Natural killer cell (primary cell): ENCODE measurements around the gene DVL2. TPM values are rescaled to one million over a fixed set of nuclear protein-coding genes. Genes with fewer than 3 reads are reported as not detected.

Source experiments
- ATAC-seq, 3 donors: fragments of 150-1000 bp in 2 of 3; fragments of 200-7000 bp in 1 of 3; cut with Tn5 transposase; 1 replicate in 1 of 3; 2 replicates in 2 of 3; pipeline ENCODE4 v1.10.0; 2021; ENCODE audit warnings: mild to moderate bottlenecking in 2 of 3, moderate library complexity in 2 of 3
- DNase-seq, 2 donors: peaks; one replicate each; pipeline versions ENCODE4 v3.0.0 to v3.0.0-alpha.2; 2013 to 2021; ENCODE audit warnings: mixed read lengths in 1 of 2
- H3K27ac ChIP-seq: one replicate; pipeline ENCODE4 v1.5.1; 2013; ENCODE audit warnings: mild to moderate bottlenecking, low read length
- H3K27me3 ChIP-seq: one replicate; pipeline ENCODE4 v1.6.1; 2013; ENCODE audit warnings: low read length; ENCODE audit not compliant: control insufficient read depth, insufficient read depth
- H3K36me3 ChIP-seq: one replicate; pipeline ENCODE4 v1.6.1; 2013; ENCODE audit warnings: low read length; ENCODE audit not compliant: control insufficient read depth, insufficient read depth
- H3K4me1 ChIP-seq: one replicate; pipeline ENCODE4 v1.6.1; 2013; ENCODE audit warnings: low read length; ENCODE audit not compliant: control insufficient read depth, insufficient read depth
- H3K4me3 ChIP-seq: one replicate; pipeline ENCODE4 v1.5.1; 2013; ENCODE audit warnings: low read length
- H3K9me3 ChIP-seq: one replicate; pipeline ENCODE4 v1.6.1; 2013; ENCODE audit warnings: low read length; ENCODE audit not compliant: control insufficient read depth, insufficient read depth
- H3K27ac Mint-ChIP-seq, 2 donors: one replicate each; pipeline ENCODE4 v1.8.0; 2022; ENCODE audit warnings: mild to moderate bottlenecking in 2 of 2, mixed read lengths in 2 of 2, moderate library complexity in 1 of 2
- H3K27me3 Mint-ChIP-seq, 2 donors: one replicate each; pipeline ENCODE4 v1.8.0; 2022; ENCODE audit warnings: low read depth in 2 of 2, mixed read lengths in 2 of 2
- H3K36me3 Mint-ChIP-seq: one replicate; pipeline ENCODE4 v1.8.0; 2022; ENCODE audit warnings: mixed read lengths
- H3K4me1 Mint-ChIP-seq, 2 donors: one replicate each; pipeline ENCODE4 v1.8.0; 2022; ENCODE audit warnings: mixed read lengths in 2 of 2
- H3K4me3 Mint-ChIP-seq: one replicate; pipeline ENCODE4 v1.8.0; 2022; ENCODE audit warnings: mild to moderate bottlenecking, moderate library complexity, mixed read lengths
- H3K9me3 Mint-ChIP-seq, 2 donors: one replicate each; pipeline ENCODE4 v1.8.0; 2022; ENCODE audit warnings: mixed read lengths in 2 of 2
- CTCF ChIP-seq: fragments of 200-600 bp; IDR thresholded peaks from one replicate; pipeline ENCODE4 v1.8.0; 2022; ENCODE audit warnings: antibody characterized with exemption
- whole genome bisulfite sequencing: methylation state at CpG from one replicate; pipeline ENCODE4 v1.1.7; 2013; ENCODE audit warnings: missing lambda C conversion rate; ENCODE audit not compliant: insufficient coverage; 5-methylcytosine and 5-hydroxymethylcytosine counted together
- intact Hi-C: fragments of 100-400 bp; cut with micrococcal nuclease; formaldehyde crosslinking; loops from one replicate; pipeline ENCODE4 v1.14.2; 2022
- total RNA-seq, 4 donors: library from RNA; stranded (reverse); fragments of 120-200 nt in 1 of 4; gene quantifications; one replicate each; pipeline versions ENCODE4 v1.2.3 to v1.2.4, GENCODE V29; 2013 to 2022

Gene DVL2
- total RNA-seq, 3 donors from 2014 or later (not counting 1 experiment from before 2014, with no cell fraction given) = 46.5 to 66.6 (median 61.5) TPM

DNA sequence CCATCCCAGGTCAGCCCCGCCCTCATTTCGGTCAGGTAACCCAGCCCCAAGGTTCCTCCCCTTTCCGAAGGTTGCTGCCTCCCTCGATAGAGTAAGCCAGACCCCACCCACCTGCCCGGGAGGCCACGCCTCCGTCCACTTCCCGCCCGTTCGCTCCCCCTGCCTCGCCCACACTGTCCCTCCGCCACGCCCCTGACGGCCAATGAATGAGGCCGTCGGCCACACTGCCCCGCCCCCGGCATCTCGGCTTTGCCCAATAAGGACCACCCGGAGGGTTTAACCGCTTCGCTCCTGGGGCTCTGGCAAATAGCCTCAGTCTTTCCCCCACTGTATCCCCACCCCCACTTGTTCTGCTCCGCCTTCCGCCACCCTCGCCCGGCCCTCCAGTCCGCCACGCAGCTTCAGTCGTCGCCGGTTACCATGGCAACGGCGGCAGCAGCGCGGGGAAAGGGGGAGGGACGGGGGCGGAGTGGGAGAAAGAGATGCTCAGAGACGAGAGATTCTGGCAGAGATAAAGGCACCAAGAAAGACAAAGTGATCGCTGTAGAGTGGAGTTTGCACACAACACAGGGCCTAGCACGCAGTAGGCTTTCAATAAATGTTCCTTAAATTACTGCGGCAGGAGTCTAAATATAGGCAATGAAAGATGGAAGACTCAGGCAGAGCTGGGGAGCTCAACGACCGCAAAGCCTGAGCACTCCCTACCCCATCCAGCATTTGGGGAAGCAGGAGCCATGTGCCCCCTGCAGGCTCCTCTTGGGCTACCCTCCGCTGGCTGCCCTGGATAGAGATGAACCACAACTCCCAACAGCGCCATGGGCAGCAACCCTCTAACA is 19.8 kb downstream of the DVL2 start:
- Mint-ChIP-seq H3K4me1 (peaks cover 18 to 48% of the 10 kb centered on the region in 2 donors), H3K9me3 (no peaks in the 10 kb centered on the region), H3K4me3 (peak overlapping the region; percentile 89), H3K27me3 (peaks cover 7 to 16% of the 10 kb centered on the region in 2 donors), H3K36me3 (no peaks in the 10 kb centered on the region), H3K27ac (peak overlapping the region; percentile 87 to 99)
- peak; percentile 97 to 98 for DNase-seq
- peak; percentile 18 for TF ChIP-seq CTCF
- H3K9me3 ChIP-seq = no peaks in the 10 kb centered on the region
- peaks cover 41% of the 10 kb centered on the region for H3K4me1 ChIP-seq
- no peaks in the 10 kb centered on the region for H3K36me3 ChIP-seq
- WGBS = under 1% methylated on average over 45 of the region's 45 CpGs
- peak overlapping the region; percentile 67 for H3K27ac ChIP-seq
- peak; percentile 86 to 97 (median 87) for ATAC-seq
- peak overlapping the region; percentile 34 for H3K4me3 ChIP-seq
- intact Hi-C loops = loop anchor here (1.0 to 10.0 kb wide), 4 partner anchors 9 to 470 kb away; partner anchors contain the start of genes CTDNEP1, DVL2, ELP5 and TP53
- no peaks in the 10 kb centered on the region for H3K27me3 ChIP-seq

DNA sequence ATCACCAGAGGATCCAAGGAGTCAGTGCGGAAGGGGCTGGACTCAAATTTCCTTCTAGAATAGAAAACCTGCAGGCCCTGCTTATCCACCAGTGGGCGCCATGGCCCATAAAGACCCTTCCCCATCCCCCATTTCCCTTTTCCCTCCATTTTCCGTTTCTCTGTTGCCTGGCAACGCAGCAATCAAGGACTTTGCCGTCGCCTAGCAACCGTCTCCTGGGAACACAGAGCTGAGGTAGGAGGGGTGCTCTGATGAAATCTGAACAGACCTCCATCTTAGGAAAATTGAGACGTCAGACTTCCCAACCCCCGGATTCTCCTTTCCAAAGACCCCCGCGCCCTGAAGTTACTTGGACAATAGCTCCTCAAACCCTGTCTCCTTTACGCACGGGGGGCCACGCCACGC is 20.4 kb downstream of the DVL2 start:
- ATAC-seq (peak in 2 of 3 donors; percentile 0 to 1), DNase-seq (peak in 1 of 2 donors; percentile 94)
- H3K36me3 ChIP-seq = no peaks in the 10 kb centered on the region
- H3K9me3 Mint-ChIP-seq = no peaks in the 10 kb centered on the region
- H3K4me3 Mint-ChIP-seq = peak overlapping the region; percentile 89
- peaks cover 35% of the 10 kb centered on the region for H3K4me1 ChIP-seq
- 4% methylated on average over 15 of the region's 15 CpGs for WGBS
- H3K9me3 ChIP-seq = no peaks in the 10 kb centered on the region
- peaks cover 7 to 16% of the 10 kb centered on the region in 2 donors for H3K27me3 Mint-ChIP-seq
- H3K36me3 Mint-ChIP-seq = no peaks in the 10 kb centered on the region
- no peaks in the 10 kb centered on the region for H3K27me3 ChIP-seq
- TF ChIP-seq CTCF = no peak
- intact Hi-C loops = loop anchor here (1.0 to 10.0 kb wide), 3 partner anchors 9 to 471 kb away; partner anchors contain the start of genes DVL2, TP53 and WRAP53
- H3K4me3 ChIP-seq = peak overlapping the region; percentile 34
- H3K27ac Mint-ChIP-seq = peak overlapping the region; percentile 87 to 99
- peak overlapping the region; percentile 67 for H3K27ac ChIP-seq
- peaks cover 16 to 42% of the 10 kb centered on the region in 2 donors for H3K4me1 Mint-ChIP-seq

GRCh38 chr17:7211491-7212273 is 22.6 kb downstream of the DVL2 start:
- no peak for DNase-seq
- intact Hi-C loops = loop anchor here (10.0 kb wide), 1 partner anchor 473 kb away; the partner anchor contains the start of genes TP53 and WRAP53
- 66% methylated on average over 22 of the region's 37 CpGs for whole genome bisulfite sequencing

More at GRCh38 chr17:7211491-7212273, 22.6 kb downstream of the DVL2 start:
- Mint-ChIP-seq H3K27ac (peak overlapping the region; percentile 27 to 45), H3K27me3 (peaks cover 7 to 16% of the 10 kb centered on the region in 2 donors), H3K4me1 (peaks cover 16 to 31% of the 10 kb centered on the region in 2 donors), H3K9me3 (no peaks in the 10 kb centered on the region), H3K36me3 (no peaks in the 10 kb centered on the region), H3K4me3 (no peak overlapping the region)
- Histone ChIP-seq H3K4me1 (peaks cover 23% of the 10 kb centered on the region), H3K27me3 (no peaks in the 10 kb centered on the region), H3K4me3 (no peak overlapping the region), H3K27ac (no peak overlapping the region), H3K36me3 (no peaks in the 10 kb centered on the region), H3K9me3 (no peaks in the 10 kb centered on the region)
- no peak for ATAC-seq
- TF ChIP-seq CTCF = no peak
